HepG2 (cell line): ENCODE results near the gene PLEKHH3. TPM values are rescaled to one million over a fixed set of nuclear protein-coding genes. Genes with fewer than 3 reads are reported as not detected.

Experiments
- ATAC-seq: fragments of 200-7000 bp; cut with Tn5 transposase; 3 replicates; pipeline ENCODE4 v1.9.1; 2020; ENCODE audit warnings: mild to moderate bottlenecking, moderate library complexity
- BruUV-seq: library from RNA; stranded (reverse); fragments of 400-500 nt; replicated peaks from 2 replicates; lab custom pipeline; 2021; lab: Mats Ljungman, UMichigan
- CTCF ChIA-PET: fragments of 300-600 bp; formaldehyde crosslinking; extraction: SDS; loops from one replicate; lab custom pipeline; 2021; ENCODE audit warnings: low total read pairs, inconsistent platforms, low intra/inter-chr PET ratio; lab: Yijun Ruan, JAX
- POLR2A ChIA-PET: fragments of 350-600 bp; sonication (Branson Sonifier 250); formaldehyde crosslinking; loops from one replicate; lab custom pipeline; 2020; ENCODE audit warnings: antibody characterized with exemption, inconsistent platforms; lab: Yijun Ruan, JAX
- DNase-seq: peaks from one replicate; pipeline ENCODE4 v3.0.0-alpha.2; 2015; ENCODE audit warnings: low spot score
- FAIRE-seq: peaks from 3 replicates; lab custom pipeline; 2011; peaks lifted over from hg19 to GRCh38; lab: Jason Lieb, UNC
- H2AFZ ChIP-seq: one replicate; pipeline ENCODE4 v1.6.1; 2011; ENCODE audit warnings: low read length, inconsistent platforms
- H3K27ac ChIP-seq: fragments of 300-600 bp; 3 replicates; pipeline ENCODE4 v1.8.0; 2011; ENCODE audit warnings: mixed run types, mild to moderate bottlenecking, mixed read lengths, low read length, inconsistent platforms; ENCODE audit not compliant: insufficient read depth; ENCODE audit errors: extremely low read length
- H3K27me3 ChIP-seq, 2 experiments: fragments of 200-600 bp in 1 of 2; 2 replicates in 1 of 2; 3 replicates in 1 of 2; pipeline versions ENCODE4 v1.6.0 to v1.8.0; 2011; ENCODE audit warnings: low read length in 2 of 2, mild to moderate bottlenecking in 2 of 2, moderate library complexity in 2 of 2, inconsistent platforms in 1 of 2; ENCODE audit not compliant: insufficient read depth in 2 of 2, control insufficient read depth in 1 of 2
- H3K36me3 ChIP-seq, 2 experiments: fragments of 200-600 bp in 1 of 2; replicated peaks in 1 of 2; 2 replicates in 1 of 2; 3 replicates in 1 of 2; pipeline versions ENCODE4 v1.5.1 to v1.8.0; 2011; ENCODE audit warnings: low read length in 2 of 2, inconsistent platforms in 1 of 2; ENCODE audit not compliant: insufficient read depth in 2 of 2, control insufficient read depth in 1 of 2
- H3K4me1 ChIP-seq: 2 replicates; pipeline ENCODE4 v1.5.1; 2012; ENCODE audit warnings: low read length, inconsistent platforms; ENCODE audit not compliant: insufficient read depth
- H3K4me2 ChIP-seq: 2 replicates; pipeline ENCODE4 v1.6.0; 2011; ENCODE audit warnings: low read depth, low read length, inconsistent platforms
- H3K4me3 ChIP-seq, 3 experiments: fragments of 200-600 bp in 1 of 3; sonication (generic), shearing (Covaris generic) in 1 of 3; replicated peaks in 1 of 3; 2 replicates each; pipeline ENCODE4 v1.5.1; 2011 to 2016; ENCODE audit warnings: low read length in 3 of 3, inconsistent platforms in 2 of 3, low read depth in 2 of 3, mild to moderate bottlenecking in 2 of 3, control low read depth in 1 of 3, mixed read lengths in 1 of 3; ENCODE audit not compliant: insufficient read depth in 1 of 3
- H3K79me2 ChIP-seq: one replicate; pipeline ENCODE4 v1.6.1; 2011; ENCODE audit warnings: low read length, inconsistent platforms; ENCODE audit not compliant: insufficient read depth
- H3K9ac ChIP-seq: 2 replicates; pipeline ENCODE4 v1.6.0; 2011; ENCODE audit warnings: mild to moderate bottlenecking, low read depth, low read length, inconsistent platforms; ENCODE audit not compliant: insufficient read depth
- H3K9me3 ChIP-seq: 2 replicates; pipeline ENCODE4 v1.5.1; 2012; ENCODE audit warnings: mild to moderate bottlenecking, low read length
- H4K20me1 ChIP-seq: 2 replicates; pipeline ENCODE4 v1.6.0; 2011; ENCODE audit warnings: inconsistent platforms, mild to moderate bottlenecking, low read length, moderate library complexity; ENCODE audit not compliant: insufficient read depth
- BRD4 ChIP-seq: sonication (generic); formaldehyde crosslinking; IDR thresholded peaks from 2 replicates; pipeline ENCODE4 v1.4.0; 2020; ENCODE audit warnings: missing genetic modification reagents
- HDAC1 ChIP-seq: sonication (generic); formaldehyde crosslinking; IDR thresholded peaks from 2 replicates; pipeline ENCODE4 v1.5.1; 2020; ENCODE audit warnings: mild to moderate bottlenecking, missing genetic modification reagents
- MLLT10 ChIP-seq: sonication (generic); formaldehyde crosslinking; IDR thresholded peaks from 2 replicates; pipeline ENCODE4 v1.4.0; 2020; ENCODE audit warnings: missing genetic modification reagents
- MTERF4 ChIP-seq: sonication (generic); formaldehyde crosslinking; IDR thresholded peaks from 2 replicates; pipeline ENCODE4 v1.8.0; 2023; ENCODE audit warnings: mild to moderate bottlenecking, missing genetic modification reagents
- NCOA5 ChIP-seq: sonication (generic); formaldehyde crosslinking; IDR thresholded peaks from 2 replicates; pipeline ENCODE4 v1.4.0; 2020; ENCODE audit warnings: missing genetic modification reagents
- ONECUT2 ChIP-seq: sonication (generic); formaldehyde crosslinking; IDR thresholded peaks from 2 replicates; pipeline ENCODE4 v1.4.0; 2020; ENCODE audit warnings: missing genetic modification reagents
- TBL1XR1 ChIP-seq: fragments of 150-350 bp; IDR thresholded peaks from 2 replicates; pipeline ENCODE4 v1.6.1; 2014; ENCODE audit warnings: borderline replicate concordance, low read length; ENCODE audit not compliant: partially characterized antibody
- TCF12 ChIP-seq, 2 experiments: fragments of 450-650 bp in 1 of 2; sonication (generic) in 1 of 2; formaldehyde crosslinking in 1 of 2; IDR thresholded peaks; 2 replicates each; pipeline versions ENCODE4 v1.6.1 to v1.8.0; 2017 to 2022; ENCODE audit warnings: antibody characterized with exemption in 1 of 2, mild to moderate bottlenecking in 1 of 2, missing genetic modification reagents in 1 of 2, moderate library complexity in 1 of 2
- ZBTB33 ChIP-seq: sonication (generic); formaldehyde crosslinking; IDR thresholded peaks from 2 replicates; pipeline ENCODE4 v1.4.0; 2020; ENCODE audit warnings: missing genetic modification reagents
- ZNF10 ChIP-seq: sonication (generic); formaldehyde crosslinking; IDR thresholded peaks from 2 replicates; pipeline ENCODE4 v1.4.0; 2020; ENCODE audit warnings: mild to moderate bottlenecking, low read depth, missing genetic modification reagents, borderline replicate concordance
- ZNF124 ChIP-seq: sonication (generic); formaldehyde crosslinking; IDR thresholded peaks from 2 replicates; pipeline ENCODE4 v1.4.0; 2020; ENCODE audit warnings: missing genetic modification reagents
- ZNF142 ChIP-seq: sonication (generic); formaldehyde crosslinking; IDR thresholded peaks from 2 replicates; pipeline ENCODE4 v1.4.0; 2020; ENCODE audit warnings: missing genetic modification reagents
- ZNF180 ChIP-seq: sonication (generic); formaldehyde crosslinking; IDR thresholded peaks from 2 replicates; pipeline ENCODE4 v1.4.0; 2020; ENCODE audit warnings: low read depth, missing genetic modification reagents, borderline replicate concordance
- ZNF572 ChIP-seq: sonication (generic); formaldehyde crosslinking; IDR thresholded peaks from 2 replicates; pipeline ENCODE4 v1.5.1; 2020; ENCODE audit warnings: mild to moderate bottlenecking, missing genetic modification reagents
- WGBS: methylation state at CpG from one replicate; pipeline ENCODE4 v1.1.6; 2017; ENCODE audit warnings: low lambda C conversion rate; 5-methylcytosine and 5-hydroxymethylcytosine counted together
- in situ Hi-C: cut with HindIII; loops from 2 replicates; pipeline ENCODE4 v1.10.0; 2017; ENCODE audit warnings: low pct_unique_long_range_greater_than_20kb; ENCODE audit not compliant: extremely low pct_ligation_motif_present
- intact Hi-C: fragments of 100-400 bp; cut with micrococcal nuclease; formaldehyde crosslinking; loops from one replicate; pipeline ENCODE4 v1.10.0; 2022; ENCODE audit not compliant: unreplicated experiment
- polyA plus RNA-seq, 8 experiments: library from polyadenylated mRNA; depleted of rRNA in 3 of 8; stranded (reverse) in 7 of 8; unstranded in 1 of 8; fragments of >200 nt; fragmentation: Illumina TruSeq in 4 of 8; extraction: Trizol in 4 of 8; gene quantifications; 2 replicates each; pipeline versions ENCODE4 v1.2.1 to v1.2.3, GENCODE V29; 2011 to 2016; ENCODE audit warnings: low read depth in 4 of 8, missing spikeins in 1 of 8, mixed read lengths in 1 of 8; ENCODE audit not compliant: insufficient read depth in 1 of 8
- total RNA-seq, 5 experiments: library from RNA; depleted of rRNA; stranded (reverse); fragments of >200 nt; fragmentation: Illumina TruSeq; extraction: Trizol; gene quantifications; 2 replicates each; pipeline ENCODE4 v1.2.3, GENCODE V29; 2016; ENCODE audit warnings: low read depth in 1 of 5

The PLEKHH3 gene
- total and polyA plus RNA-seq, 2 of the 13 experiments (the other 11 are each of a cell fraction or from before 2014, with no cell fraction given): 6.0 to 19.9 TPM

- DNase-seq (no peak), ATAC-seq (no peak), FAIRE-seq (no peak)
- H3K36me3 ChIP-seq: peaks cover 17 to 46% of the 10 kb centered on the region in 2 experiments
- H3K27me3 ChIP-seq: no peaks in the 10 kb centered on the region
- H3K79me2 ChIP-seq: no peaks in the 10 kb centered on the region
- TF ChIP-seq TCF12 (IDR thresholded peaks at IDR 0.05) (no peak), TCF12 (CRISPR knock-in tag; IDR thresholded peaks at IDR 0.05) (no peak), NCOA5 (no peak), MTERF4 (no peak), MLLT10 (CRISPR knock-in tag) (no peak), HDAC1 (CRISPR knock-in tag) (no peak), ZNF180 (CRISPR knock-in tag) (no peak), TBL1XR1 (no peak), BRD4 (CRISPR knock-in tag) (no peak), ZNF124 (CRISPR knock-in tag) (no peak), ZNF142 (no peak), ZNF572 (CRISPR knock-in tag) (no peak), ONECUT2 (CRISPR knock-in tag) (no peak), ZBTB33 (CRISPR knock-in tag) (no peak), ZNF10 (CRISPR knock-in tag) (no peak)
- ChIA-PET POLR2A (no interaction called here), CTCF (no interaction called here)
- intact Hi-C loops (no loop called here), in situ Hi-C loops (no loop called here)
- no peak overlapping the region for H3K4me2 ChIP-seq
- H3K4me1 ChIP-seq: no peaks in the 10 kb centered on the region
- H2AFZ ChIP-seq: no peak overlapping the region
- no peaks in the 10 kb centered on the region for H4K20me1 ChIP-seq
- H3K4me3 ChIP-seq: no peak overlapping the region
- 95% methylated on average over 5 of the region's 5 CpGs for WGBS
- H3K27ac ChIP-seq: no peak overlapping the region
- no peaks in the 10 kb centered on the region for H3K9me3 ChIP-seq
- no peak overlapping the region for H3K9ac ChIP-seq
- BruUV-seq: no TSS peak
Measured at GRCh38 chr17:42704490-42704836, 27.7 kb upstream of the PLEKHH3 start.
